ENCODE results near the gene CYSLTR2.

GRCh38 chr13:48731001-48731658 lies 77.4 kb downstream of the CYSLTR2 start:
- TF ChIP-seq CTCF (IDR thresholded peaks at IDR 0.05): no peak
- no peak for TF ChIP-seq POLR2A (IDR thresholded peaks at IDR 0.05)
